HepG2 (cell line): ENCODE measurements around the gene NME7. TPM values are rescaled to one million over a fixed set of nuclear protein-coding genes. Genes with fewer than 3 reads are reported as not detected.

Source experiments
- FOXC1 ChIP-seq: sonication (generic); formaldehyde crosslinking; IDR thresholded peaks from 2 replicates; pipeline ENCODE4 v1.8.0; 2022; ENCODE audit warnings: mild to moderate bottlenecking, missing genetic modification reagents, borderline replicate concordance
- FOXO4 ChIP-seq: sonication (generic); formaldehyde crosslinking; conservative IDR thresholded peaks from 2 replicates; pipeline ENCODE4 v1.8.1; 2023; ENCODE audit warnings: missing genetic modification reagents
- GLMP ChIP-seq: sonication (generic); formaldehyde crosslinking; IDR thresholded peaks from 2 replicates; pipeline ENCODE4 v1.9.0; 2021; ENCODE audit warnings: missing genetic modification reagents, mild to moderate bottlenecking, borderline replicate concordance
- HCFC1 ChIP-seq: fragments of 150-350 bp; IDR thresholded peaks from 2 replicates; pipeline ENCODE4 v1.6.1; 2014; ENCODE audit warnings: low read depth, low read length
- HNRNPH1 ChIP-seq: fragments of 200-400 bp; formaldehyde crosslinking; optimal IDR thresholded peaks from 2 replicates; pipeline ENCODE3; 2017; ENCODE audit warnings: mild to moderate bottlenecking, low read depth, low read length
- KLF16 ChIP-seq, 2 experiments: sonication (generic) in 1 of 2; formaldehyde crosslinking in 1 of 2; IDR thresholded peaks; 2 replicates each; pipeline versions ENCODE4 v1.6.1 to v1.8.0; 2016 to 2023; ENCODE audit warnings: missing genetic modification reagents in 2 of 2, missing compliant biosample characterization in 1 of 2
- NKX3-1 ChIP-seq: sonication (generic); formaldehyde crosslinking; IDR thresholded peaks from 2 replicates; pipeline ENCODE4 v1.5.0; 2020; ENCODE audit warnings: missing genetic modification reagents
- PLRG1 ChIP-seq: fragments of 450-650 bp; conservative IDR thresholded peaks from 2 replicates; pipeline ENCODE4 v1.6.1; 2016
- SALL1 ChIP-seq: sonication (generic); formaldehyde crosslinking; IDR thresholded peaks from 2 replicates; pipeline ENCODE4 v1.8.0; 2022; ENCODE audit warnings: mild to moderate bottlenecking, missing genetic modification reagents
- ZNF24 ChIP-seq: fragments of 450-650 bp; IDR thresholded peaks from 2 replicates; pipeline ENCODE4 v1.6.1; 2017; ENCODE audit warnings: antibody characterized with exemption, mild to moderate bottlenecking
- ZNF530 ChIP-seq: sonication (generic); formaldehyde crosslinking; IDR thresholded peaks from 2 replicates; pipeline ENCODE4 v1.5.0; 2020; ENCODE audit warnings: low read depth, mild to moderate bottlenecking, missing genetic modification reagents
- ZNF567 ChIP-seq: sonication (generic); formaldehyde crosslinking; IDR thresholded peaks from 2 replicates; pipeline ENCODE4 v1.8.1; 2023; ENCODE audit warnings: mild to moderate bottlenecking, missing genetic modification reagents, borderline replicate concordance
- ZNF607 ChIP-seq: sonication (generic); formaldehyde crosslinking; IDR thresholded peaks from 2 replicates; pipeline ENCODE4 v1.5.1; 2020; ENCODE audit warnings: missing genetic modification reagents, mild to moderate bottlenecking, borderline replicate concordance
- ZNF777 ChIP-seq: sonication (generic); formaldehyde crosslinking; IDR thresholded peaks from 2 replicates; pipeline ENCODE4 v1.4.0; 2020; ENCODE audit warnings: missing genetic modification reagents
- ZSCAN9 ChIP-seq: IDR thresholded peaks from 2 replicates; pipeline ENCODE4 v1.6.1; 2016; ENCODE audit warnings: borderline replicate concordance
- polyA plus RNA-seq, 8 experiments: library from polyadenylated mRNA; depleted of rRNA in 3 of 8; stranded (reverse) in 7 of 8; unstranded in 1 of 8; fragments of >200 nt; fragmentation: Illumina TruSeq in 4 of 8; extraction: Trizol in 4 of 8; gene quantifications; 2 replicates each; pipeline versions ENCODE4 v1.2.1 to v1.2.3, GENCODE V29; 2011 to 2016; ENCODE audit warnings: low read depth in 4 of 8, missing spikeins in 1 of 8, mixed read lengths in 1 of 8; ENCODE audit not compliant: insufficient read depth in 1 of 8
- total RNA-seq, 5 experiments: library from RNA; depleted of rRNA; stranded (reverse); fragments of >200 nt; fragmentation: Illumina TruSeq; extraction: Trizol; gene quantifications; 2 replicates each; pipeline ENCODE4 v1.2.3, GENCODE V29; 2016; ENCODE audit warnings: low read depth in 1 of 5
- TF ChIP-seq, protein P1 (sequence below): IDR thresholded peaks from 2 replicates; pipeline ENCODE4 v1.6.1; 2016; ENCODE audit warnings: missing biosample characterization, missing genetic modification reagents, low read depth
- TF ChIP-seq, protein P2 (sequence below): sonication (generic); formaldehyde crosslinking; IDR thresholded peaks from 2 replicates; pipeline ENCODE4; 2020; ENCODE audit warnings: missing genetic modification reagents, mild to moderate bottlenecking, borderline replicate concordance
- TF ChIP-seq, protein P3 (sequence below): sonication (generic); formaldehyde crosslinking; IDR thresholded peaks from 2 replicates; pipeline ENCODE4 v1.8.0; 2022; ENCODE audit warnings: missing genetic modification reagents, mild to moderate bottlenecking, inconsistent platforms, borderline replicate concordance

NME7 gene
- total and polyA plus RNA-seq, 2 of the 13 experiments (the other 11 are each of a cell fraction or from before 2014, with no cell fraction given), result 9.4 to 22.5 TPM

DNA sequence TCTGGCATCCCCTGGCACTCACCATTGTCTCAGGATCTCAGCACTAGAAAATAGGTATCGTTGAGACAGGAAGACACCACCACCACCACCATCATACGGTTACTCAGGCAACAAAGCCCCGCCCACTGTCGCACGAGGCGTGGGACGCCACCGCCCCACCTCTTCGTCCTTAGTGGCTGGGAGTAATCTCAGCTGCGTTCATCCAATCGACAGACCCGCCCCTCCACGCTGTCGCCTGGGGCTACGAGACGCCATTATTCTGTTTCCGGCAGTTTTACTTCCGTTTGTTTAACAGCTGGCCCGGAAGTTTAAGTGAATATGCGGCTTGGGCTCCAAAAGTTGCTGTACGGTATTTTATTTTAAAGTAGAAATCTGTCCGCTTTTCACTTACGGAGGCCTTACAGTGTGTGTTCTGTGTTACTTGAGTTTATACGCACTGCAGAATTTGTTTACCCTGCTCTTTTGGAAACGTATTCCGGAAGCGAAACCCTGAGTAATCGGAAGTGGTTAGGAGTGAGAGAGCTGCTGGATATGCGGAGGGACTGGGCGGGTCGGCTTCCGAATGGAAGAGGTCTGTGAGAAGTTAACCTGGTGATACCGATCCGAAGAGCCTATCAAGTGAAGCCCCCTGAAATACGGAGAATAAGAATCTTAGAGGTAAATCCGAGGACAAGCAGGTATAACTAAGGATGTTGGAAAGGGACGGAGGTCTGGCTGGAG is at the start of gene NME7, which contains the start of gene BLZF1 (continued):
- TF ChIP-seq GLMP (CRISPR knock-in tag) (no peak), ZNF777 (CRISPR knock-in tag) (no peak), NKX3-1 (CRISPR knock-in tag) (no peak), ZNF607 (CRISPR knock-in tag) (no peak), HNRNPH1 (no peak), ZNF530 (CRISPR knock-in tag) (no peak), FOXO4 (CRISPR knock-in tag) (no peak), HCFC1 (peak; percentile 47; the same call in 1 of the 2 replicates), SALL1 (CRISPR knock-in tag) (0 out of 2 replicates have a peak, but pooled peaks have one; percentile 12), ZNF567 (CRISPR knock-in tag) (no peak), PLRG1 (no peak), ZSCAN9 (CRISPR knock-in tag) (no peak), KLF16 (CRISPR knock-in tag; IDR thresholded peaks at IDR 0.05) (peak in 1 of 2 experiments; percentile 34; a peak in 1 of 4 replicates), FOXC1 (CRISPR knock-in tag) (no peak), ZNF24 (no peak)
- TF ChIP-seq, protein P1, sequence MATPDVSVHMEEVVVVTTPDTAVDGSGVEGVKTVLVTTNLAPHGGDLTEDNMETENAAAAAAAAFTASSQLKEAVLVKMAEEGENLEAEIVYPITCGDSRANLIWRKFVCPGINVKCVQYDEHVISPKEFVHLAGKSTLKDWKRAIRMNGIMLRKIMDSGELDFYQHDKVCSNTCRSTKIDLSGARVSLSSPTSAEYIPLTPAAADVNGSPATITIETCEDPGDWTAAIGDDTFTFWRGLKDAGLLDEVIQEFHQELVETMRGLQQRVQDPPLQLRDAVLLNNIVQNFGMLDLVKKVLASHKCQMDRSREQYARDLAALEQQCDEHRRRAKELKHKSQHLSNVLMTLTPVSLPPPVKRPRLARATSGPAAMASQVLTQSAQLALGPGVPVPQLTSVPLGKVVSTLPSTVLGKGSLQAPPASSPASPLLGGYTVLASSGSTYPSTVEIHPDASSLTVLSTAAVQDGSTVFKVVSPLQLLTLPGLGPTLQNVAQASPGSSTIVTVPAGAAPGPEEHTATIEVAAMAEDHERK, result no peak
- TF ChIP-seq, protein P2, sequence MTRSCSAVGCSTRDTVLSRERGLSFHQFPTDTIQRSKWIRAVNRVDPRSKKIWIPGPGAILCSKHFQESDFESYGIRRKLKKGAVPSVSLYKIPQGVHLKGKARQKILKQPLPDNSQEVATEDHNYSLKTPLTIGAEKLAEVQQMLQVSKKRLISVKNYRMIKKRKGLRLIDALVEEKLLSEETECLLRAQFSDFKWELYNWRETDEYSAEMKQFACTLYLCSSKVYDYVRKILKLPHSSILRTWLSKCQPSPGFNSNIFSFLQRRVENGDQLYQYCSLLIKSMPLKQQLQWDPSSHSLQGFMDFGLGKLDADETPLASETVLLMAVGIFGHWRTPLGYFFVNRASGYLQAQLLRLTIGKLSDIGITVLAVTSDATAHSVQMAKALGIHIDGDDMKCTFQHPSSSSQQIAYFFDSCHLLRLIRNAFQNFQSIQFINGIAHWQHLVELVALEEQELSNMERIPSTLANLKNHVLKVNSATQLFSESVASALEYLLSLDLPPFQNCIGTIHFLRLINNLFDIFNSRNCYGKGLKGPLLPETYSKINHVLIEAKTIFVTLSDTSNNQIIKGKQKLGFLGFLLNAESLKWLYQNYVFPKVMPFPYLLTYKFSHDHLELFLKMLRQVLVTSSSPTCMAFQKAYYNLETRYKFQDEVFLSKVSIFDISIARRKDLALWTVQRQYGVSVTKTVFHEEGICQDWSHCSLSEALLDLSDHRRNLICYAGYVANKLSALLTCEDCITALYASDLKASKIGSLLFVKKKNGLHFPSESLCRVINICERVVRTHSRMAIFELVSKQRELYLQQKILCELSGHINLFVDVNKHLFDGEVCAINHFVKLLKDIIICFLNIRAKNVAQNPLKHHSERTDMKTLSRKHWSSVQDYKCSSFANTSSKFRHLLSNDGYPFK, result peak; percentile 38; the same call in 1 of the 2 replicates
- TF ChIP-seq, protein P3, sequence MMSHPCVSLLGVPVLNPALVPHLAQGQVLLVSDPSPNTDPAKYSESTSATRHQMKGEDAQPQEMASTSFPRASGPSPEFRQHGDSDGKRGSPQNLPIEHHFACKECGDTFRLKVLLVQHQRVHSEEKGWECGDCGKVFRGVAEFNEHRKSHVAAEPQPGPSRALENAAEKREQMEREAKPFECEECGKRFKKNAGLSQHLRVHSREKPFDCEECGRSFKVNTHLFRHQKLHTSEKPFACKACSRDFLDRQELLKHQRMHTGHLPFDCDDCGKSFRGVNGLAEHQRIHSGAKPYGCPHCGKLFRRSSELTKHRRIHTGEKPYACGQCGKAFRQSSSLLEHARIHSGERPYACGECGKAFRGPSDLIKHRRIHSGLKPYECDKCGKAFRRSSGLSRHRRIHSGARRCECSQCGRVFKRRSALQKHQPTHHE, result no peak
